Mesothelial cell of epicardium (in vitro differentiated cells): ENCODE measurements around the gene CAPZB. TPM values are rescaled to one million over a fixed set of nuclear protein-coding genes. Genes with fewer than 3 reads are reported as not detected.
"Not testable (repeated sequence)": the region's sequence is repeated elsewhere in the genome, so short reads cannot be mapped to it uniquely, and the experiment has no call there.

Experiments used
- DNase-seq, 2 experiments: peaks; one replicate each; pipeline ENCODE4 v3.0.0; 2021; ENCODE audit warnings: low spot score in 2 of 2; ENCODE audit not compliant: unreplicated experiment in 2 of 2
- H3K27ac Mint-ChIP-seq: 2 replicates; pipeline ENCODE4 v1.8.0; 2021; ENCODE audit warnings: mixed read lengths
- H3K27me3 Mint-ChIP-seq: 2 replicates; pipeline ENCODE4 v1.8.0; 2021; ENCODE audit warnings: low read depth, mixed read lengths
- H3K36me3 Mint-ChIP-seq: 2 replicates; pipeline ENCODE4 v1.8.0; 2021; ENCODE audit warnings: mixed read lengths
- H3K4me1 Mint-ChIP-seq: 2 replicates; pipeline ENCODE4 v1.8.0; 2021; ENCODE audit warnings: mixed read lengths
- H3K4me3 Mint-ChIP-seq: 2 replicates; pipeline ENCODE4 v1.8.0; 2021; ENCODE audit warnings: mild to moderate bottlenecking, moderate library complexity, mixed read lengths
- H3K9me3 Mint-ChIP-seq: 2 replicates; pipeline ENCODE4 v1.8.0; 2021; ENCODE audit warnings: mixed read lengths
- total RNA-seq: library from RNA; stranded (reverse); gene quantifications from 3 replicates; pipeline ENCODE4 v1.2.1, GENCODE V29; 2021
- TF ChIP-seq, protein P1 (sequence below): fragments of 200-600 bp; sonication (generic); IDR thresholded peaks from one replicate; pipeline ENCODE4 v1.5.0; 2021; ENCODE audit warnings: antibody characterized with exemption; ENCODE audit not compliant: unreplicated experiment

The CAPZB gene
- total RNA-seq, 1 donor from 2014 or later: 192 TPM

DNA sequence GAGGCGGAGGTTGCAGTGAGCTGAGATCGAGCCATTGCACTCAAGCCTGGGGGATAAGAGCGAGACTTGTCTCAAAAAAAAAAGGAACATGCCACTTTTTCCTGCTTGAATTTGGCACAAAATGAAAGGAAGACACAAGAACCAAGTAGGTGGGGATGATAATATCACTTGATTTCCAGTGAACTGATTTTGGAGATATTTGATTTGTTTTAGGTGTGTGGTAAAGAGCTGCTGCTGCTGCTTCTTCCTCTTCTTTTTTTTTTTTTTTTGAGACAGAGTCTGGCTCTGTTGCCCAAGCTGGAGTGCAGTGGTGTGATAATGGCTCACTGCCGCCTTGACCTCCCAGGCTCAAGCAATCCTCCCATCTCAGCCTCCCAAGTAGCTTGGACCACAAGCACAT is 29.9 kb upstream of the CAPZB start:
- no peaks in the 10 kb centered on the region for H3K4me1 Mint-ChIP-seq
- H3K9me3 Mint-ChIP-seq: peaks cover 8% of the 10 kb centered on the region
- TF ChIP-seq, protein P1, sequence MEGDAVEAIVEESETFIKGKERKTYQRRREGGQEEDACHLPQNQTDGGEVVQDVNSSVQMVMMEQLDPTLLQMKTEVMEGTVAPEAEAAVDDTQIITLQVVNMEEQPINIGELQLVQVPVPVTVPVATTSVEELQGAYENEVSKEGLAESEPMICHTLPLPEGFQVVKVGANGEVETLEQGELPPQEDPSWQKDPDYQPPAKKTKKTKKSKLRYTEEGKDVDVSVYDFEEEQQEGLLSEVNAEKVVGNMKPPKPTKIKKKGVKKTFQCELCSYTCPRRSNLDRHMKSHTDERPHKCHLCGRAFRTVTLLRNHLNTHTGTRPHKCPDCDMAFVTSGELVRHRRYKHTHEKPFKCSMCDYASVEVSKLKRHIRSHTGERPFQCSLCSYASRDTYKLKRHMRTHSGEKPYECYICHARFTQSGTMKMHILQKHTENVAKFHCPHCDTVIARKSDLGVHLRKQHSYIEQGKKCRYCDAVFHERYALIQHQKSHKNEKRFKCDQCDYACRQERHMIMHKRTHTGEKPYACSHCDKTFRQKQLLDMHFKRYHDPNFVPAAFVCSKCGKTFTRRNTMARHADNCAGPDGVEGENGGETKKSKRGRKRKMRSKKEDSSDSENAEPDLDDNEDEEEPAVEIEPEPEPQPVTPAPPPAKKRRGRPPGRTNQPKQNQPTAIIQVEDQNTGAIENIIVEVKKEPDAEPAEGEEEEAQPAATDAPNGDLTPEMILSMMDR: no peak
- no peak for DNase-seq
- peaks cover 3% of the 10 kb centered on the region for H3K27me3 Mint-ChIP-seq
- H3K4me3 Mint-ChIP-seq: no peak overlapping the region
- no peaks in the 10 kb centered on the region for H3K36me3 Mint-ChIP-seq
- H3K27ac Mint-ChIP-seq: no peak overlapping the region

DNA sequence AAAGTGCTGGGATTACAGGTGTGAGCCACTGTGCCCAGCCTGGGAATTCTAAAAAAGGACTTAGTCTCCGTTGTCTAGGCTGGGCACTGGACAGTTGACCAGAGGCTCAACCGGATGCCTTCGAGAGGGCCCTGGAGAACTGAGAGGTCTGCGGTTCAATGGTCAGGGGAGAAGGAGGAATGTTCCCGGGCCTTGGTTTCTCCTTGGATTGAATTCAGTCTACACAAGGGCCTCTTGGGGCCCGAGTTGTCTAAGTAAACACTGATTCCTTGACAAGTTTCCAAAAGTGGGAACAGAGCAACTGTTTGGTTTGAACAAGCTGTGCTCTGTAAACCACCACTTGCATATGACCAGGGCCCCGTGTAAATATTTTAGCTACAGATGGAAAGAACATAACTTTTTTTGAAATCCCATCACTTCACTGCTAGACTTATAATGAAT is 29.1 kb upstream of the CAPZB start:
- Mint-ChIP-seq H3K36me3 (no peaks in the 10 kb centered on the region), H3K4me1 (no peaks in the 10 kb centered on the region), H3K27me3 (peaks cover 3% of the 10 kb centered on the region), H3K27ac (no peak overlapping the region), H3K9me3 (peaks cover 8% of the 10 kb centered on the region), H3K4me3 (no peak overlapping the region)
- TF ChIP-seq, protein P1: no peak
- no peak for DNase-seq

GRCh38 chr1:19512545-19512944 is 27.2 kb upstream of the CAPZB start:
- TF ChIP-seq, protein P1: no peak
- Mint-ChIP-seq H3K9me3 (peaks cover 3% of the 10 kb centered on the region), H3K36me3 (no peaks in the 10 kb centered on the region), H3K27ac (no peak overlapping the region), H3K27me3 (no peaks in the 10 kb centered on the region), H3K4me3 (no peak overlapping the region), H3K4me1 (no peaks in the 10 kb centered on the region)
- DNase-seq: no peak

DNA sequence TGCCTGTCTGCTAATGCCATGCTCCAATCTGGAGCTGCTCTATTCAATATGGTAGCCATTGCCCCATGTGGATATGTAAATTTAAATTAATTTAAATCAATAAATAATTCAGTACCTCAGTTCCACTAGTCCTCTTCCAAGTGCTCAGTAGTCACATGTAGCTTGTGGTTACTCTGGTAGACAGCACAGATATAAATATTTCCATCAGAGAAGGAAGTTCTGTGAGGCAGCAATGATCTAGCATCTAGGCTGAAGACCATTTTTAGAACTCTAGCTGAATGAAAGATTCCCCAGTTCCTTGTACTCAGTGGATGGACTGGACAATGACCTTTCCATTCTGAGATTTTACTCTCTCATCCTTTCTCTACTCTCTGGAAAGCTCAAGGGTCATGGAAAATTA is 25.8 kb upstream of the CAPZB start:
- Mint-ChIP-seq H3K4me3 (no peak overlapping the region), H3K27me3 (peaks cover 2% of the 10 kb centered on the region), H3K36me3 (no peaks in the 10 kb centered on the region), H3K9me3 (no peaks in the 10 kb centered on the region), H3K27ac (no peak overlapping the region), H3K4me1 (no peaks in the 10 kb centered on the region)
- DNase-seq: no peak
- TF ChIP-seq, protein P1: no peak

DNA sequence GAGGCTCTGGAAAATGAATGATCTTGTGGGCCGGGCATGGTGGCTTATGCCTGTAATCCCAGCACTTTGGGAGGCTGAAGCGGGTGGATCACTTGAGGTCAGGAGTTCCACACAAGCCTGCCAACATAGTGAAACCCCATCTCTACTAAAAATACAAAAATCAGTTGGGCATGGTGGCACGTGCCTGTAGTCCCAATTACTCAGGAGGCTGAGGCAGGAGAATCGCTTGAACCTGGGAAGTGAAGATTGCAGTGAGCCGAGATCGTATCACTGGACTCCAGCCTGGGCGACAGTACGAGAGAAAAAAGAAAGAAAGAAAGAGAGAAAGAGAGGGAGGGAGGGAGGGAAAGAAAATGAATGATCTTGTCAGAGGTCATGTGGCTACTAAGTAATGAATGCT is 24.3 kb upstream of the CAPZB start:
- H3K9me3 Mint-ChIP-seq, H3K27ac Mint-ChIP-seq, H3K27me3 Mint-ChIP-seq, H3K4me1 Mint-ChIP-seq, H3K4me3 Mint-ChIP-seq, DNase-seq, H3K36me3 Mint-ChIP-seq: not testable (repeated sequence)

DNA sequence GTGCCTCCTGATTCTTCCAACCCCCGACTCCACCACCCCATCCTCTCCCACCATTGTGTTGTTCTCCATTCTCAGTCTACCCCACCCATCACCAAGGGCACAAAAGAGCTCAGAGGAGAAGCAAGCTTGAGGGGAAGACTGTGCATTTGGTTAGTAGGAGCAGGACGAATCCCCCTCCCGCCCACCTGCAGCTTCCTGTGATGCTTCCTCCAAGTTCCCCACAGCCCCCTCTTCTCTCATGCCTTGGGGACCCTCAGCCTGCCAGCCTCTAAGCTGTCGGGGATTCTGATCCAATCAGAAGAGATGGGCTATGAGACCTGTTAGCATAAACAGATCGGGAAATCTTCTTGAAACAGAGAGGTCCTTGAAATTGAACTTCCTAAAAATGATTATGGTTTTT is 22.2 kb upstream of the CAPZB start:
- no peak overlapping the region for H3K27ac Mint-ChIP-seq
- no peaks in the 10 kb centered on the region for H3K4me1 Mint-ChIP-seq
- DNase-seq: no peak
- TF ChIP-seq, protein P1: no peak
- no peaks in the 10 kb centered on the region for H3K36me3 Mint-ChIP-seq
- no peaks in the 10 kb centered on the region for H3K9me3 Mint-ChIP-seq
- H3K27me3 Mint-ChIP-seq: peaks cover 7% of the 10 kb centered on the region
- H3K4me3 Mint-ChIP-seq: no peak overlapping the region
